HL-60 (cell line): Measurements from ENCODE around the gene ENOSF1.

Experiments
- GABPA ChIP-seq: IDR thresholded peaks from 2 replicates; pipeline ENCODE4 v1.6.1; 2012; ENCODE audit warnings: low read depth
- POLR2AphosphoS5 ChIP-seq: IDR thresholded peaks from 2 replicates; pipeline ENCODE4 v1.6.1; 2012; ENCODE audit warnings: low read depth
- SPI1 ChIP-seq: IDR thresholded peaks from 2 replicates; pipeline ENCODE4 v1.6.1; 2012; ENCODE audit warnings: low read depth, mild to moderate bottlenecking, borderline replicate concordance
- TF ChIP-seq, protein P1 (sequence below): IDR thresholded peaks from one replicate; pipeline ENCODE4 v1.5.1; 2011; ENCODE audit warnings: low read length, control low read depth, inconsistent platforms; ENCODE audit not compliant: insufficient read depth
- TF ChIP-seq, protein P2 (sequence below): IDR thresholded peaks from 2 replicates; pipeline ENCODE4 v1.6.1; 2012; ENCODE audit warnings: low read depth; ENCODE audit not compliant: insufficient replicate concordance

DNA sequence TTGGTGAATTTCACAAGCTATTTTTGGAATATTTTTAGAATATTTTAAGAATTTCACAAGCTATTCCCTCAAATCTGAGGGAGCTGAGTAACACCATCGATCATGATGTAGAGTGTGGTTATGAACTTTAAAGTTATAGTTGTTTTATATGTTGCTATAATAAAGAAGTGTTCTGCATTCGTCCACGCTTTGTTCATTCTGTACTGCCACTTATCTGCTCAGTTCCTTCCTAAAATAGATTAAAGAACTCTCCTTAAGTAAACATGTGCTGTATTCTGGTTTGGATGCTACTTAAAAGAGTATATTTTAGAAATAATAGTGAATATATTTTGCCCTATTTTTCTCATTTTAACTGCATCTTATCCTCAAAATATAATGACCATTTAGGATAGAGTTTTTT, 39.1 kb downstream of the ENOSF1 start:
- no peak for TF ChIP-seq POLR2AphosphoS5
- TF ChIP-seq, protein P1, sequence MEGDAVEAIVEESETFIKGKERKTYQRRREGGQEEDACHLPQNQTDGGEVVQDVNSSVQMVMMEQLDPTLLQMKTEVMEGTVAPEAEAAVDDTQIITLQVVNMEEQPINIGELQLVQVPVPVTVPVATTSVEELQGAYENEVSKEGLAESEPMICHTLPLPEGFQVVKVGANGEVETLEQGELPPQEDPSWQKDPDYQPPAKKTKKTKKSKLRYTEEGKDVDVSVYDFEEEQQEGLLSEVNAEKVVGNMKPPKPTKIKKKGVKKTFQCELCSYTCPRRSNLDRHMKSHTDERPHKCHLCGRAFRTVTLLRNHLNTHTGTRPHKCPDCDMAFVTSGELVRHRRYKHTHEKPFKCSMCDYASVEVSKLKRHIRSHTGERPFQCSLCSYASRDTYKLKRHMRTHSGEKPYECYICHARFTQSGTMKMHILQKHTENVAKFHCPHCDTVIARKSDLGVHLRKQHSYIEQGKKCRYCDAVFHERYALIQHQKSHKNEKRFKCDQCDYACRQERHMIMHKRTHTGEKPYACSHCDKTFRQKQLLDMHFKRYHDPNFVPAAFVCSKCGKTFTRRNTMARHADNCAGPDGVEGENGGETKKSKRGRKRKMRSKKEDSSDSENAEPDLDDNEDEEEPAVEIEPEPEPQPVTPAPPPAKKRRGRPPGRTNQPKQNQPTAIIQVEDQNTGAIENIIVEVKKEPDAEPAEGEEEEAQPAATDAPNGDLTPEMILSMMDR, result no peak
- TF ChIP-seq, protein P2, sequence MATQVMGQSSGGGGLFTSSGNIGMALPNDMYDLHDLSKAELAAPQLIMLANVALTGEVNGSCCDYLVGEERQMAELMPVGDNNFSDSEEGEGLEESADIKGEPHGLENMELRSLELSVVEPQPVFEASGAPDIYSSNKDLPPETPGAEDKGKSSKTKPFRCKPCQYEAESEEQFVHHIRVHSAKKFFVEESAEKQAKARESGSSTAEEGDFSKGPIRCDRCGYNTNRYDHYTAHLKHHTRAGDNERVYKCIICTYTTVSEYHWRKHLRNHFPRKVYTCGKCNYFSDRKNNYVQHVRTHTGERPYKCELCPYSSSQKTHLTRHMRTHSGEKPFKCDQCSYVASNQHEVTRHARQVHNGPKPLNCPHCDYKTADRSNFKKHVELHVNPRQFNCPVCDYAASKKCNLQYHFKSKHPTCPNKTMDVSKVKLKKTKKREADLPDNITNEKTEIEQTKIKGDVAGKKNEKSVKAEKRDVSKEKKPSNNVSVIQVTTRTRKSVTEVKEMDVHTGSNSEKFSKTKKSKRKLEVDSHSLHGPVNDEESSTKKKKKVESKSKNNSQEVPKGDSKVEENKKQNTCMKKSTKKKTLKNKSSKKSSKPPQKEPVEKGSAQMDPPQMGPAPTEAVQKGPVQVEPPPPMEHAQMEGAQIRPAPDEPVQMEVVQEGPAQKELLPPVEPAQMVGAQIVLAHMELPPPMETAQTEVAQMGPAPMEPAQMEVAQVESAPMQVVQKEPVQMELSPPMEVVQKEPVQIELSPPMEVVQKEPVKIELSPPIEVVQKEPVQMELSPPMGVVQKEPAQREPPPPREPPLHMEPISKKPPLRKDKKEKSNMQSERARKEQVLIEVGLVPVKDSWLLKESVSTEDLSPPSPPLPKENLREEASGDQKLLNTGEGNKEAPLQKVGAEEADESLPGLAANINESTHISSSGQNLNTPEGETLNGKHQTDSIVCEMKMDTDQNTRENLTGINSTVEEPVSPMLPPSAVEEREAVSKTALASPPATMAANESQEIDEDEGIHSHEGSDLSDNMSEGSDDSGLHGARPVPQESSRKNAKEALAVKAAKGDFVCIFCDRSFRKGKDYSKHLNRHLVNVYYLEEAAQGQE, result no peak
- TF ChIP-seq GABPA, result no peak
- TF ChIP-seq SPI1, result no peak
